Ovary (tissue), 3 donors: Measurements from ENCODE around the gene CD9.

ENCODE experiments used
- EP300 ChIP-seq: sonication (generic); formaldehyde crosslinking; IDR thresholded peaks from one replicate; pipeline ENCODE4 v1.6.1; 2017; ENCODE audit warnings: antibody characterized with exemption
- POLR2A ChIP-seq: fragments of 450-650 bp; IDR thresholded peaks from one replicate; pipeline ENCODE4 v1.6.1; 2017; ENCODE audit warnings: antibody characterized with exemption, mild to moderate bottlenecking, moderate library complexity
- TF ChIP-seq, protein P1 (sequence below), 3 donors: fragments of 450-650 bp in 2 of 3; fragments of 200-600 bp in 1 of 3; IDR thresholded peaks; one replicate each; pipeline versions ENCODE4 v1.5.1 to v1.8.0; 2016 to 2022; ENCODE audit warnings: antibody characterized with exemption in 3 of 3, mild to moderate bottlenecking in 1 of 3
- donor health status: DM: no; HTN: no; CAD: no.

DNA sequence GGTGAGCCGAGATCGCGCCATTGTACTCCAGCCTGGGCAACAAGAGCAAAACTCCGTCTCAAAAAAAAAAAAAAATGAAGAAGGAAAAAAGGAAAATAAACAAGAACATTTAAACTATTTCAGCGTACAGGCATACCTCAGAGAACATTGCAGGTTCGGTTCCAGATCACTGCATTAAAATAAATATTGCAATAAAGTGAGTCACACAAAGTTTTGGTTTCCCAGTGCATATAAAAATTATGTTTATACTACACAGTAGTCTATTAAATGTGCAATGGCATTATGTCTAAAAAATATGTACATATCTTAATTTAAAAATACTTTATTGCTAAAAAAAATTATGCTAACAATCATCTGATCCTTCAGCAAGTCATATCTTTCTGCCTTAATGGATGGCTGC, 56.8 kb downstream of the CD9 start:
- TF ChIP-seq, protein P1, sequence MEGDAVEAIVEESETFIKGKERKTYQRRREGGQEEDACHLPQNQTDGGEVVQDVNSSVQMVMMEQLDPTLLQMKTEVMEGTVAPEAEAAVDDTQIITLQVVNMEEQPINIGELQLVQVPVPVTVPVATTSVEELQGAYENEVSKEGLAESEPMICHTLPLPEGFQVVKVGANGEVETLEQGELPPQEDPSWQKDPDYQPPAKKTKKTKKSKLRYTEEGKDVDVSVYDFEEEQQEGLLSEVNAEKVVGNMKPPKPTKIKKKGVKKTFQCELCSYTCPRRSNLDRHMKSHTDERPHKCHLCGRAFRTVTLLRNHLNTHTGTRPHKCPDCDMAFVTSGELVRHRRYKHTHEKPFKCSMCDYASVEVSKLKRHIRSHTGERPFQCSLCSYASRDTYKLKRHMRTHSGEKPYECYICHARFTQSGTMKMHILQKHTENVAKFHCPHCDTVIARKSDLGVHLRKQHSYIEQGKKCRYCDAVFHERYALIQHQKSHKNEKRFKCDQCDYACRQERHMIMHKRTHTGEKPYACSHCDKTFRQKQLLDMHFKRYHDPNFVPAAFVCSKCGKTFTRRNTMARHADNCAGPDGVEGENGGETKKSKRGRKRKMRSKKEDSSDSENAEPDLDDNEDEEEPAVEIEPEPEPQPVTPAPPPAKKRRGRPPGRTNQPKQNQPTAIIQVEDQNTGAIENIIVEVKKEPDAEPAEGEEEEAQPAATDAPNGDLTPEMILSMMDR (IDR thresholded peaks at IDR 0.05) = no peak
- no peak for TF ChIP-seq POLR2A
- TF ChIP-seq EP300 = no peak
